ENCODE results near the gene ATCAY.

DNA sequence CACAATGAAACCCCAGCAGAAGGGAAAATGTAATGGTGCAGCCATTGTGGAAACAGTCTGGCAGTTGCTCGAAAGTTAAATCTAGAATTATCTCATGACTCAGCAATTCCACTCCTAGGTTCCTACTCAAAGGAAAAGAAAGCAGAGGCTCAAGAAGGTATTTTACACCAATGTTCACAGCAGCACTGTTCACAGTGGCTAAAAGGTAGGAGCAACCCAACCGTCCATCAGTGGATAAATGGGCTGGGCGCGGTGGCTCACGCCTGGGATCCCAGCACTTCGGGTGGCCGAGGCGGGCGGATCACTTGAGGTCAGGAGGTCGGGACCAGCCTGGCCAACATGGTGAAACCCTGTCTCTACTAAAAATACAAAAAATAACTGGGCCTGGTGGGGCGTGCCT is 37.5 kb upstream of the ATCAY start:
- TF ChIP-seq ZFP36 (IDR thresholded peaks at IDR 0.05; ENCODE audit: borderline replicate concordance, partially characterized antibody) (no peak), CHD4 (IDR thresholded peaks at IDR 0.05; ENCODE audit: borderline replicate concordance) (no peak), ESRRA (IDR thresholded peaks at IDR 0.05; ENCODE audit: borderline replicate concordance, low read length) (no peak), RAD21 (conservative IDR thresholded peaks at IDR 0.05 in 1 of 2, IDR thresholded peaks at IDR 0.05 in 1 of 2) (no peak), POLR2A (IDR thresholded peaks at IDR 0.05; ENCODE audit: low read length) (no peak), KDM1A (IDR thresholded peaks at IDR 0.05; ENCODE audit: low read depth) (no peak), RFX5 (IDR thresholded peaks at IDR 0.05) (no peak), BHLHE40 (IDR thresholded peaks at IDR 0.05; ENCODE audit: low read depth, low read length) (no peak)
- TF ChIP-seq, protein P1, sequence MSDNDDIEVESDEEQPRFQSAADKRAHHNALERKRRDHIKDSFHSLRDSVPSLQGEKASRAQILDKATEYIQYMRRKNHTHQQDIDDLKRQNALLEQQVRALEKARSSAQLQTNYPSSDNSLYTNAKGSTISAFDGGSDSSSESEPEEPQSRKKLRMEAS (IDR thresholded peaks at IDR 0.05): no peak
- TF ChIP-seq, protein P2, sequence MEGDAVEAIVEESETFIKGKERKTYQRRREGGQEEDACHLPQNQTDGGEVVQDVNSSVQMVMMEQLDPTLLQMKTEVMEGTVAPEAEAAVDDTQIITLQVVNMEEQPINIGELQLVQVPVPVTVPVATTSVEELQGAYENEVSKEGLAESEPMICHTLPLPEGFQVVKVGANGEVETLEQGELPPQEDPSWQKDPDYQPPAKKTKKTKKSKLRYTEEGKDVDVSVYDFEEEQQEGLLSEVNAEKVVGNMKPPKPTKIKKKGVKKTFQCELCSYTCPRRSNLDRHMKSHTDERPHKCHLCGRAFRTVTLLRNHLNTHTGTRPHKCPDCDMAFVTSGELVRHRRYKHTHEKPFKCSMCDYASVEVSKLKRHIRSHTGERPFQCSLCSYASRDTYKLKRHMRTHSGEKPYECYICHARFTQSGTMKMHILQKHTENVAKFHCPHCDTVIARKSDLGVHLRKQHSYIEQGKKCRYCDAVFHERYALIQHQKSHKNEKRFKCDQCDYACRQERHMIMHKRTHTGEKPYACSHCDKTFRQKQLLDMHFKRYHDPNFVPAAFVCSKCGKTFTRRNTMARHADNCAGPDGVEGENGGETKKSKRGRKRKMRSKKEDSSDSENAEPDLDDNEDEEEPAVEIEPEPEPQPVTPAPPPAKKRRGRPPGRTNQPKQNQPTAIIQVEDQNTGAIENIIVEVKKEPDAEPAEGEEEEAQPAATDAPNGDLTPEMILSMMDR (IDR thresholded peaks at IDR 0.05): no peak
- TF ChIP-seq, protein P3, sequence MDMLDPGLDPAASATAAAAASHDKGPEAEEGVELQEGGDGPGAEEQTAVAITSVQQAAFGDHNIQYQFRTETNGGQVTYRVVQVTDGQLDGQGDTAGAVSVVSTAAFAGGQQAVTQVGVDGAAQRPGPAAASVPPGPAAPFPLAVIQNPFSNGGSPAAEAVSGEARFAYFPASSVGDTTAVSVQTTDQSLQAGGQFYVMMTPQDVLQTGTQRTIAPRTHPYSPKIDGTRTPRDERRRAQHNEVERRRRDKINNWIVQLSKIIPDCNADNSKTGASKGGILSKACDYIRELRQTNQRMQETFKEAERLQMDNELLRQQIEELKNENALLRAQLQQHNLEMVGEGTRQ (IDR thresholded peaks at IDR 0.05): no peak
- TF ChIP-seq, protein P4, sequence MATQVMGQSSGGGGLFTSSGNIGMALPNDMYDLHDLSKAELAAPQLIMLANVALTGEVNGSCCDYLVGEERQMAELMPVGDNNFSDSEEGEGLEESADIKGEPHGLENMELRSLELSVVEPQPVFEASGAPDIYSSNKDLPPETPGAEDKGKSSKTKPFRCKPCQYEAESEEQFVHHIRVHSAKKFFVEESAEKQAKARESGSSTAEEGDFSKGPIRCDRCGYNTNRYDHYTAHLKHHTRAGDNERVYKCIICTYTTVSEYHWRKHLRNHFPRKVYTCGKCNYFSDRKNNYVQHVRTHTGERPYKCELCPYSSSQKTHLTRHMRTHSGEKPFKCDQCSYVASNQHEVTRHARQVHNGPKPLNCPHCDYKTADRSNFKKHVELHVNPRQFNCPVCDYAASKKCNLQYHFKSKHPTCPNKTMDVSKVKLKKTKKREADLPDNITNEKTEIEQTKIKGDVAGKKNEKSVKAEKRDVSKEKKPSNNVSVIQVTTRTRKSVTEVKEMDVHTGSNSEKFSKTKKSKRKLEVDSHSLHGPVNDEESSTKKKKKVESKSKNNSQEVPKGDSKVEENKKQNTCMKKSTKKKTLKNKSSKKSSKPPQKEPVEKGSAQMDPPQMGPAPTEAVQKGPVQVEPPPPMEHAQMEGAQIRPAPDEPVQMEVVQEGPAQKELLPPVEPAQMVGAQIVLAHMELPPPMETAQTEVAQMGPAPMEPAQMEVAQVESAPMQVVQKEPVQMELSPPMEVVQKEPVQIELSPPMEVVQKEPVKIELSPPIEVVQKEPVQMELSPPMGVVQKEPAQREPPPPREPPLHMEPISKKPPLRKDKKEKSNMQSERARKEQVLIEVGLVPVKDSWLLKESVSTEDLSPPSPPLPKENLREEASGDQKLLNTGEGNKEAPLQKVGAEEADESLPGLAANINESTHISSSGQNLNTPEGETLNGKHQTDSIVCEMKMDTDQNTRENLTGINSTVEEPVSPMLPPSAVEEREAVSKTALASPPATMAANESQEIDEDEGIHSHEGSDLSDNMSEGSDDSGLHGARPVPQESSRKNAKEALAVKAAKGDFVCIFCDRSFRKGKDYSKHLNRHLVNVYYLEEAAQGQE (IDR thresholded peaks at IDR 0.05): no peak
- TF ChIP-seq, protein P5, sequence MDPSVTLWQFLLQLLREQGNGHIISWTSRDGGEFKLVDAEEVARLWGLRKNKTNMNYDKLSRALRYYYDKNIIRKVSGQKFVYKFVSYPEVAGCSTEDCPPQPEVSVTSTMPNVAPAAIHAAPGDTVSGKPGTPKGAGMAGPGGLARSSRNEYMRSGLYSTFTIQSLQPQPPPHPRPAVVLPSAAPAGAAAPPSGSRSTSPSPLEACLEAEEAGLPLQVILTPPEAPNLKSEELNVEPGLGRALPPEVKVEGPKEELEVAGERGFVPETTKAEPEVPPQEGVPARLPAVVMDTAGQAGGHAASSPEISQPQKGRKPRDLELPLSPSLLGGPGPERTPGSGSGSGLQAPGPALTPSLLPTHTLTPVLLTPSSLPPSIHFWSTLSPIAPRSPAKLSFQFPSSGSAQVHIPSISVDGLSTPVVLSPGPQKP (IDR thresholded peaks at IDR 0.05; ENCODE audit: low read depth, low read length): no peak

Measured in A549 (cell line).